CD4-positive, alpha-beta T cell treated with Interferon alpha-2 for 1 hour (primary cell): Measurements from ENCODE around the gene CC2D1A.

Source experiments
- DNase-seq, 2 donors: peaks; one replicate each; pipeline ENCODE4 v3.0.0-alpha.2; 2020 to 2022

Gene CC2D1A

GRCh38 chr19:13880059-13881043, 25.6 kb upstream of the CC2D1A start:
- peak; percentile 97 to 98 for DNase-seq

GRCh38 chr19:13881251-13881691, 24.7 kb upstream of the CC2D1A start:
- DNase-seq: peak in 1 of 2 donors; percentile 43

- DNase-seq: peak in 1 of 2 donors; percentile 55
These were observed 24.1 kb upstream of the CC2D1A start for GRCh38 chr19:13881692-13882418.

- DNase-seq: no peak
These were observed 23.6 kb upstream of the CC2D1A start for GRCh38 chr19:13882419-13882795.

GRCh38 chr19:13882836-13883235, 23.2 kb upstream of the CC2D1A start:
- DNase-seq: no peak

- no peak for DNase-seq
These were observed 22.4 kb upstream of the CC2D1A start for GRCh38 chr19:13883516-13884064.

- DNase-seq: no peak
These were observed 21.0 kb upstream of the CC2D1A start for GRCh38 chr19:13884726-13885591.

GRCh38 chr19:13885826-13886365, 20.1 kb upstream of the CC2D1A start:
- no peak for DNase-seq

- peak; percentile 34 to 61 for DNase-seq
These were observed 19.0 kb upstream of the CC2D1A start for GRCh38 chr19:13887018-13887436.

GRCh38 chr19:13887517-13887916, 18.5 kb upstream of the CC2D1A start:
- no peak for DNase-seq

- no peak for DNase-seq
These were observed 17.7 kb upstream of the CC2D1A start for GRCh38 chr19:13888281-13888680.

GRCh38 chr19:13890136-13890535, 15.9 kb upstream of the CC2D1A start:
- no peak for DNase-seq

GRCh38 chr19:13892870-13893269, 13.1 kb upstream of the CC2D1A start:
- no peak for DNase-seq

- DNase-seq: no peak
These were observed 11.4 kb upstream of the CC2D1A start for GRCh38 chr19:13894552-13894951.

- no peak for DNase-seq
These were observed 9.8 kb upstream of the CC2D1A start for GRCh38 chr19:13896227-13896626.

GRCh38 chr19:13899393-13899792, 6.6 kb upstream of the CC2D1A start:
- no peak for DNase-seq

- DNase-seq: no peak
These were observed 6.0 kb upstream of the CC2D1A start for GRCh38 chr19:13899912-13900584.

- peak in 1 of 2 donors; percentile 60 for DNase-seq
These were observed 2.9 kb upstream of the CC2D1A start for GRCh38 chr19:13902993-13903555.

- peak in 1 of 2 donors; percentile 45 for DNase-seq
These were observed 512 bp downstream of the CC2D1A start for GRCh38 chr19:13906521-13906904.

- no peak for DNase-seq
These were observed 909 bp downstream of the CC2D1A start for GRCh38 chr19:13906910-13907309.

GRCh38 chr19:13908674-13909073, 2.7 kb downstream of the CC2D1A start:
- DNase-seq: no peak
